CD14-positive monocyte (primary cell): Measurements from ENCODE around the gene NBPF3. TPM values are rescaled to one million over a fixed set of nuclear protein-coding genes. Genes with fewer than 3 reads are reported as not detected.

Source experiments
- DNase-seq, 3 donors: peaks; one replicate each; pipeline ENCODE4 v3.0.0-alpha.2; 2011 to 2022
- H2AFZ ChIP-seq: 2 replicates; pipeline ENCODE4 v1.6.0; 2012; ENCODE audit warnings: mild to moderate bottlenecking, low read depth, low read length, inconsistent platforms; ENCODE audit not compliant: insufficient read depth, poor library complexity, severe bottlenecking
- H3K27ac ChIP-seq, 2 donors: 1 replicate in 1 of 2; 2 replicates in 1 of 2; pipeline ENCODE4 v1.5.1; 2012 to 2013; ENCODE audit warnings: low read length in 2 of 2, control low read depth in 1 of 2, inconsistent platforms in 1 of 2, low read depth in 1 of 2, mild to moderate bottlenecking in 1 of 2
- H3K27me3 ChIP-seq, 2 donors: one replicate each; pipeline versions ENCODE4 v1.6.0 to v1.6.1; 2011 to 2013; ENCODE audit warnings: low read length in 2 of 2; ENCODE audit not compliant: control insufficient read depth in 2 of 2, insufficient read depth in 2 of 2
- H3K36me3 ChIP-seq, 2 donors: replicated peaks in 1 of 2; 1 replicate in 1 of 2; 2 replicates in 1 of 2; pipeline versions ENCODE4 v1.5.1 to v1.6.1; 2012 to 2013; ENCODE audit warnings: low read length in 2 of 2, control low read depth in 1 of 2, inconsistent platforms in 1 of 2, mild to moderate bottlenecking in 1 of 2; ENCODE audit not compliant: insufficient read depth in 2 of 2, control insufficient read depth in 1 of 2
- H3K4me1 ChIP-seq, 2 donors: 1 replicate in 1 of 2; 2 replicates in 1 of 2; pipeline versions ENCODE4 v1.5.1 to v1.6.1; 2012 to 2013; ENCODE audit warnings: low read length in 2 of 2, control low read depth in 1 of 2, inconsistent platforms in 1 of 2, mild to moderate bottlenecking in 1 of 2, moderate library complexity in 1 of 2; ENCODE audit not compliant: insufficient read depth in 2 of 2, control insufficient read depth in 1 of 2
- H3K4me2 ChIP-seq: replicated peaks from 2 replicates; pipeline ENCODE3; 2012; ENCODE audit warnings: low read length, moderate library complexity, mild to moderate bottlenecking; ENCODE audit not compliant: poor library complexity, severe bottlenecking; ENCODE audit errors: extremely low read depth
- H3K4me3 ChIP-seq, 3 experiments: fragments of 200-600 bp in 1 of 3; sonication (generic) in 1 of 3; replicated peaks in 1 of 3; 1 replicate in 2 of 3; 2 replicates in 1 of 3; pipeline ENCODE4 v1.5.1; 2011 to 2013; ENCODE audit warnings: low read length in 3 of 3, mild to moderate bottlenecking in 3 of 3, control low read depth in 2 of 3, low read depth in 2 of 3, inconsistent platforms in 1 of 3, moderate library complexity in 1 of 3
- H3K79me2 ChIP-seq: 2 replicates; pipeline ENCODE4 v1.6.0; 2012; ENCODE audit warnings: mild to moderate bottlenecking, control low read depth, inconsistent platforms, low read length, moderate library complexity; ENCODE audit not compliant: insufficient read depth
- H3K9ac ChIP-seq: 2 replicates; pipeline ENCODE4 v1.6.0; 2017; ENCODE audit warnings: low read length, mild to moderate bottlenecking; ENCODE audit not compliant: insufficient read depth, poor library complexity, severe bottlenecking
- H3K9me3 ChIP-seq, 2 donors: replicated peaks in 1 of 2; 1 replicate in 1 of 2; 2 replicates in 1 of 2; pipeline versions ENCODE4 v1.5.1 to v1.6.1; 2012 to 2013; ENCODE audit warnings: low read length in 2 of 2, control low read depth in 1 of 2; ENCODE audit not compliant: control insufficient read depth in 1 of 2, insufficient read depth in 1 of 2
- H4K20me1 ChIP-seq: 2 replicates; pipeline ENCODE4 v1.6.0; 2012; ENCODE audit warnings: mild to moderate bottlenecking, low read length, control low read depth, moderate library complexity; ENCODE audit not compliant: insufficient read depth
- H3K27ac Mint-ChIP-seq, 7 donors: one replicate each; pipeline ENCODE4 v1.8.0; 2020; ENCODE audit warnings: mild to moderate bottlenecking in 7 of 7, mixed read lengths in 7 of 7, moderate library complexity in 6 of 7, inconsistent platforms in 2 of 7
- H3K27me3 Mint-ChIP-seq, 3 donors: one replicate each; pipeline ENCODE4 v1.8.0; 2021 to 2022; ENCODE audit warnings: low read depth in 3 of 3, mild to moderate bottlenecking in 3 of 3, mixed read lengths in 3 of 3, moderate library complexity in 3 of 3, inconsistent platforms in 1 of 3
- H3K36me3 Mint-ChIP-seq, 2 donors: one replicate each; pipeline ENCODE4 v1.8.0; 2020; ENCODE audit warnings: mixed read lengths in 2 of 2, inconsistent platforms in 1 of 2, mild to moderate bottlenecking in 1 of 2
- H3K4me1 Mint-ChIP-seq: one replicate; pipeline ENCODE4 v1.8.0; 2020; ENCODE audit warnings: mild to moderate bottlenecking, mixed read lengths
- H3K4me3 Mint-ChIP-seq, 2 donors: one replicate each; pipeline ENCODE4 v1.8.0; 2020; ENCODE audit warnings: mild to moderate bottlenecking in 2 of 2, mixed read lengths in 2 of 2, moderate library complexity in 1 of 2
- H3K9me3 Mint-ChIP-seq, 7 donors: one replicate each; pipeline ENCODE4 v1.8.0; 2020 to 2022; ENCODE audit warnings: mixed read lengths in 7 of 7, mild to moderate bottlenecking in 6 of 7, moderate library complexity in 6 of 7, inconsistent platforms in 2 of 7
- CTCF ChIP-seq: fragments of 200-600 bp; IDR thresholded peaks from one replicate; pipeline ENCODE4 v1.8.0; 2022; ENCODE audit warnings: antibody characterized with exemption, mild to moderate bottlenecking
- WGBS: methylation state at CpG from one replicate; pipeline ENCODE4 v1.1.5; 2013; ENCODE audit warnings: missing lambda C conversion rate; ENCODE audit not compliant: insufficient coverage; 5-methylcytosine and 5-hydroxymethylcytosine counted together
- intact Hi-C, 2 donors: fragments of 100-400 bp; cut with micrococcal nuclease; formaldehyde crosslinking; loops; one replicate each; pipeline versions ENCODE4 v1.15.0 to v1.15.1; 2023
- polyA plus RNA-seq, 3 donors: library from polyadenylated mRNA; depleted of rRNA in 1 of 3; unstranded in 2 of 3; stranded (reverse) in 1 of 3; fragments of 300-500 nt in 2 of 3; fragments of >200 nt in 1 of 3; fragmentation: Illumina TruSeq in 2 of 3; gene quantifications; 1 replicate in 2 of 3; 2 replicates in 1 of 3; pipeline ENCODE4 v1.2.3, GENCODE V29; 2012 to 2021

NBPF3 gene
- polyA plus RNA-seq, 3 donors: 1.2 to 1.5 TPM; not detected in 1

DNA sequence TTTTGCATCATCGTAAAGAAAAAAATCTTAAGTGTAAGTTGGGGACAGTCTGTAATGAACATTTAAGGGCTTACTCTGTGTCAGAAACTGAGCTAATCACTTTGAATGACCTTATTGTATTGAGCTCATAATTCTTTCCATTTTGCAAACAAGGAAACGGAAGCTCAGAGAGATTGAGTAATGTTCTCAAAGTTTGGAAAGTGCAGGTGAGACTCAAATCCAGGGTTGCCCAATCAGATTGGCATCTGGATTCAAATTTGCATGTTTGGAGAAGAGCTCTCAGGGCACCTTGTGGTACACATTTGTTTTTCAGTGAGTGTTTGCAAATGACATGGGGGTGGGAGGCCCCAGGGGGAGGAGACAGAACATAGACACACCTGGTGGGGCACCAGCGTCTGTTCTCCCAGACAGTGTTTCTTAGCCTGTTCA is 77.2 kb downstream of the NBPF3 start:
- no peak for TF ChIP-seq CTCF
- Mint-ChIP-seq H3K27me3 (peaks cover 18 to 34% (median 27%) of the 10 kb centered on the region in 3 donors), H3K4me1 (no peaks in the 10 kb centered on the region), H3K4me3 (no peak overlapping the region), H3K27ac (no peak overlapping the region), H3K9me3 (no peaks in the 10 kb centered on the region), H3K36me3 (no peaks in the 10 kb centered on the region)
- intact Hi-C loops: no loop called here
- H3K9me3 ChIP-seq: no peaks in the 10 kb centered on the region
- H3K4me1 ChIP-seq: no peaks in the 10 kb centered on the region
- no peak overlapping the region for H3K4me3 ChIP-seq
- H3K4me2 ChIP-seq: no peak overlapping the region
- no peaks in the 10 kb centered on the region for H3K79me2 ChIP-seq
- no CpG with 5 or more reads among the region's 3 CpGs for WGBS
- peaks cover 0 to 3% of the 10 kb centered on the region in 2 donors for H3K27me3 ChIP-seq
- no peak overlapping the region for H3K9ac ChIP-seq
- H4K20me1 ChIP-seq: no peaks in the 10 kb centered on the region
- no peaks in the 10 kb centered on the region for H3K36me3 ChIP-seq
- no peak overlapping the region for H2AFZ ChIP-seq
- DNase-seq: no peak
- no peak overlapping the region for H3K27ac ChIP-seq

GRCh38 chr1:21517660-21518480 is 77.9 kb downstream of the NBPF3 start:
- Mint-ChIP-seq H3K4me3 (no peak overlapping the region), H3K4me1 (no peaks in the 10 kb centered on the region), H3K27ac (no peak overlapping the region), H3K27me3 (peaks cover 17 to 33% (median 23%) of the 10 kb centered on the region in 3 donors), H3K36me3 (no peaks in the 10 kb centered on the region), H3K9me3 (no peaks in the 10 kb centered on the region)
- Histone ChIP-seq H3K4me1 (no peaks in the 10 kb centered on the region), H2AFZ (no peak overlapping the region), H3K4me2 (no peak overlapping the region), H4K20me1 (no peaks in the 10 kb centered on the region), H3K27me3 (no peaks in the 10 kb centered on the region), H3K4me3 (no peak overlapping the region), H3K9ac (no peak overlapping the region), H3K79me2 (no peaks in the 10 kb centered on the region), H3K9me3 (no peaks in the 10 kb centered on the region), H3K36me3 (no peaks in the 10 kb centered on the region), H3K27ac (no peak overlapping the region)
- no peak for TF ChIP-seq CTCF
- 88% methylated on average over 4 of the region's 13 CpGs for WGBS
- DNase-seq: no peak
- intact Hi-C loops: no loop called here
